HG03108 (cell line): Measurements from ENCODE around the gene ACTC1.

Source experiments
- ATAC-seq: cut with Tn5 transposase; IDR thresholded peaks from one replicate; pipeline ENCODE4 v1.9.1; 2021; ENCODE audit warnings: moderate library complexity; ENCODE audit not compliant: unreplicated experiment

Gene ACTC1

DNA sequence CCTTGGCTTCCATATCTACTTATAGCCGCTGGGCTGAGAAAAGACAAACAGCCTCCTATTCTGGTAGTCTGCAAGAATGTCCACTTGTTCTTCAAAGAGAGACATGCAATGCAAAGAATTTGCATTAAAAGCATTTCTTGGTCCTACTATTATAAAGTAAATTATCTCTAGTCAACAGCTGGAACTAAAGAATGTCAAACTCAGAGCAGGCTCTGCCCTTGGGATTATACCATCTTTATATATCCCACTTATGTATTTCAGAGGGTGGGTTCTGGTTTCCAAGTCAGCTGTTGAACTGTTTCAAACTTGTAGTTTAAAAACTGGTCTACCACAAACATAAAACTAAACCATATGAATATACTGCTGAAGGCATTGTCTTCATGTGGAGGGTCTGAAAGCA, 7.0 kb upstream of the ACTC1 start:
- no peak for ATAC-seq

DNA sequence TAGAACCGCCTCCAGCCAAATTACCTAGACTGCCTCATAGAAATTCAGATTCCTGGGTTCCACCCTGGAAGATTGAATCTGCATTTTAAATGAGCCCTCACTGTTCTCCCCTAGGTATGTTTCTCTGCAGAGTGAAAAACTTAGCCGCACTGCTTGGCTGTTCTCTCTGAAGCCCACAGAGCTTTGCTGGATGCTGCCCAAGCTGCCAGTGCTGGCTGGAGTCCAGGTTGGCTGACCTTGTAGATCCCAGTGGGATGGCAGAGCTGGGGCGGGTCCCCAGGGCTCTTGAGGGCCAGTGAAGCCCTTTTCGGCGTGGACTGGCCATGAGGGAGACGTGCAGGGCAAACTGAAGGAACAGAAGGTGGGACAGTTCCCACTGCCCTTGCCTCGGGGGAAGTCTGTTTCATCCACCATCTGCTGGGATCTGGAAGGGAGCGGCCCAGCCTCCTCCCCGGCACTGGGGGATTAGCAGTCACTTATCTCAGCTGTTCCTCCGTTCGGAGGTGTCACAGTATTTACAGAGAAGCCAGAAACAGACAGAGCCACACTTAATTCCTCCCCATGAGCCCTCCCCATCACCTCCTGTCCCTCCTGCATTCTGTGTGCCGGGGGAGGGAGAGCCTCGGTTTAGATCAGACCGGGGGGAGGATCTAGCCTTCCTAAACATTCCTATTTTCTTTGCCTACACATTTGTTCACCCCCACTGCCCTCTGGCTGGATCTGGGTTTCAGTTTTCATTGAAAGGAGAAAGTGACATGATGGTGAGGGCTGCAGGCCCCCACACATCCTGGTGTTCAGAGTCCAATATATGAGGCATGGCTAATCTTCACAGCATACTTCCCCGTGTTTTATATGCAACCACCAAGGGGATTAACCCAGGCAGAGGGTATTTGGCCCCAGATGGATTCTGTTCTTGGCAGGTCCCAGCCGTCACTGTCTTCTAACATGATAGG, 4.1 kb upstream of the ACTC1 start:
- ATAC-seq, result no peak

DNA sequence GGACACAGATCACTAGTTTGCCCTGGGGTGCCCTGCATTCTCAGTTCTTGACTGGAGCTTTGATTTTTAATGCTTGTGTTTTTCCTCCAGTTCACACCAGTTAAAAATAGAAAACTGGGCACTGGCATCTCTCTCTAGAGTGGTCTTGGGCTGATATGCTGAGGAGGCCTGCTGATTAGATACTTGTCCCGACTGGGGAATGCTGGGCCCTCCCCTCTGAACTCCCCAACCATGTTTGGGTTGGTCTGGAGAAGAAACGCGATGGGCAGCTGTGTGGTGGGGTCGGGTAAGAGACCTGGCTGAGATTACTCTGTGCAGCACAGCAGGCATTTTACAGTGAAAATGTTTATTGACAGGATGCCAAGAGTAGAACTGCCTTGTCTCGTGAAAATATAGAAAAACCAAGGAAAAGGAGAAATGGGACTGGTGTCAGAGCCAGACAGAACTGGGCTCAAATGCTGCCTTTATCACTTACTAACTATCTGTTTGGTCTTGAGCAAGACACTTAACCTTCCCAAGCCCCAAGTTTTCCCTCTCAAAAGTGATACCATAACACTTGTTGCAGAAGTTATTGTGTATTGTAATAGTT, 1.6 kb upstream of the ACTC1 start:
- ATAC-seq, result no peak

DNA sequence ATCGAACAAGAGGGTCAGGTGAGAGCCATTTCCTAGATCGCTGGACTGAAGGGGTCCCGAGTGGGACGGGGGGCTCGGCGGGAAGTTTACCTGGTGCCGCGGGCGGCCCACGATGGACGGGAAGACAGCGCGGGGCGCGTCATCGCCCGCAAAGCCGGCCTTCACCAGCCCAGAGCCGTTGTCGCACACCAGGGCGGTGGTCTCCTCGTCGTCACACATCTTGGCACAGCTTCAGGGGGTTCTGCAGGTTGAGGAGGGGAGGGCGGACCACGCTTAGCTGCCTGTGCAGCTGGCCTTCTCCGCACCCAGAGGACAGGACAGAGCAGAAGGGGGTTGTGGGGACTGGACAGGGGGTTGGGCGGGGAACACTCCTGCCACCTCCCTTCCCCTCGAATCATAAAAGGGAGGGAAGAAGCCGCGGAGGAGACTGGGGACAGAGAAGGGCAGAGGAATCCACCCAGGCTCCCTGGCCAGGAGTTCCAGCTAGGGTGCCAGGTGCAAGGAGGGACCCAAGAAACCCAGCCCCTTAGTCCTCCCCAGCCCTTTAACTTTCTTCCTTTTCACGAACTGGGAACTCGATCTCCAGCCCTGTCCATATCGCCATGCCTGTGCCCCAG, 651 bp downstream of the ACTC1 start:
- no peak for ATAC-seq

DNA sequence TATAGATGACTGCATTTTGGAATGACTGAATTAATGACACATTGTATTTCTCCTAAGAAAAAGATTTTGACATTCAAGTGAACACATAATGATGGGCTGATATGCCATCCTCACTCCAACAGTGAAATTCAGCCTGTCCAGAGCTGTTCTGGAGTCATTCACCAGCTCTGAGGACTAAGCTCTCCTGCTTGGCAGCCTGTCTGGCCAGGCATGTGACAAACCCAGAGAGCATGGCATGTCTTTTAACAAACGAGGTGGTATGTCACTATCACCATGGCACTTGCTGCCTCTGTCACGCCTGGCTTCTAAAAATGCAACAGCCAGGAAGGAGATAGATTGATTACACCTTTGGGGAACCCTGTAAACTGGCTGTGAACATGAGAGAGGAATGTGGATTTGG, 1.4 kb downstream of the ACTC1 start:
- ATAC-seq, result no peak

DNA sequence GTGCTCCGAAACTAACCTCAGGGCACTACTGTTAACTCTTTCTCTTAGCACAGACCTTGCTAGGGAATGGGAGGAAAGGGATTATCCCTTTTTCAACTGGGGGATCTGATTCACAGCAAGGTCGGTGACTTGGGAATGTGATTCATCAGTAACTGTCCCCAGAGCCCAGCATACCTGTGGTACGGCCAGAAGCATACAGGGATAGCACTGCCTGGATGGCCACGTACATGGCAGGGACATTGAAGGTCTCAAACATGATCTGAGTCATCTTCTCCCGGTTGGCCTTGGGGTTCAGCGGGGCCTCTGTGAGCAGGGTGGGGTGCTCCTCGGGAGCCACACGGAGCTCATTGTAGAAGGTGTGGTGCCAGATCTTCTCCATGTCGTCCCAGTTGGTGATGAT, 2.3 kb downstream of the ACTC1 start:
- ATAC-seq, result no peak

DNA sequence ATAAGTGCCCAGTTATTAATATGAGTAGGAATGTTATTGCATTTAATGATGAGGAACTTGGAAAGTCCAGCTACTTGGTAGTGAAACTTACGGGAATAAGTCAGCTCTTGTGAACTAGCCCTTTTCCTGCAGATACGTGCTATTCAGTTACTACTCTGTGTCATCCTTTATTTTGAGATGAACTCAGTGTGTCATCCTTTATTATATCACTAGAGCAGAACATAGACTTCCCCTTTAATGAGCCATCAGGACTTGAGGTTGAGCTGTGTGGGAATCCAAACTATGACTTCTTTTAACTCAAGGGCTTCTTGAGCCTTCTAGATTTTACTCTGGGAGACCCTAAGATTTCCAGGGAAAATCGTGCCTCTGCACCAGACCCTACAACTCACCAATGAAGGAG, 3.6 kb downstream of the ACTC1 start:
- no peak for ATAC-seq

DNA sequence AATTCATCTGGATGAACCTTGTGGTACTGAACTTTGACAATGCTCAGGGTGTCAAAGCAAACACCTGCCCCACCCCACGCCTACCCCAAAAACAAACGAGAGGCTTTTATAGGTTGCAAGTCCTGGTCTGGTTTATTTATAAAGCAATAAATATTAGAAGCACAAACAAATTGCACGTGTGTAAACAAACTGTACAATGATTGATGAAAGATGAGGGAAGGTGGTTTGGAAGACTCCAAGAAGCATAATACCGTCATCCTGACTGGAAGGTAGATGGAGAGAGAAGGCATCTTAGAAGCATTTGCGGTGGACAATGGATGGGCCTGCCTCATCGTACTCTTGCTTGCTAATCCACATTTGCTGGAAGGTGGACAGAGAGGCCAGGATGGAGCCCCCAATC, 5.2 kb downstream of the ACTC1 start:
- no peak for ATAC-seq

DNA sequence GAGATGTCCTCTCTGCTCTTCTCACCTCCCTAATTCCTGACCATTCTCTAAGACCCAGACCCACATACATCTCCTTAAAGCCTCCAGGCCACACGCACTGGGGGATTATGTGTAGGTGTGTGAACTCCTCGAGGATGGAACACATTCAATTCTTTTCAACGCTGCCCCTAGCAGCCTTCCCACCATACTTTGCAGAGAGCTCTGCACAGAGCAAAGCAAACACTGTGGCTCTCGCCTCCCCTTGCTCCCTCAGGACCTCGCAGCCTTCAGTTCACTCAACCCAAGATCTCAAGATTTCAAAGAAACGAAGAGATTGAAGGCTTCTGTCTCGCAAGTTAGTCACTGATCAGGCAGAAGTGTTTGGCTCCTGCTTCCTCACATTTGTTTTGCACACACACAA, 6.0 kb downstream of the ACTC1 start:
- ATAC-seq, result no peak

DNA sequence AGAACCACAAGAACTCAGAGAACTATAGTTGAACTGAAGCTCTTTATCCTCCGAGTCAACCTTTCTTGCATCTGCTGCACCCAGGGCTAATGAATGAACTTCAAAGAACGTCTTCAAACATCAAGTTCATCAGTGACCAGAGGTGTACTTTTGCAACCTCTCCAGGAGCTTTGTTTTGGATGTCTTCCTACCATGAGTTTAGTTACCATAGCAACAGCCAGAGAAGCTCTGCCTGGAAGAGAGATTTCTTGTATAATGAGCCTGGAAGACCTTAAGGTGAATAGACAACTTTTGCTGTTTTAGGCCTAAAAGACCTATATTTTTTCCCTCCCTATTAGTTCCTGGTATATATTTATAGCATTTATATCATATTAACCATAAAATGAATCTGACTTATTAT, 9.1 kb downstream of the ACTC1 start:
- no peak for ATAC-seq

DNA sequence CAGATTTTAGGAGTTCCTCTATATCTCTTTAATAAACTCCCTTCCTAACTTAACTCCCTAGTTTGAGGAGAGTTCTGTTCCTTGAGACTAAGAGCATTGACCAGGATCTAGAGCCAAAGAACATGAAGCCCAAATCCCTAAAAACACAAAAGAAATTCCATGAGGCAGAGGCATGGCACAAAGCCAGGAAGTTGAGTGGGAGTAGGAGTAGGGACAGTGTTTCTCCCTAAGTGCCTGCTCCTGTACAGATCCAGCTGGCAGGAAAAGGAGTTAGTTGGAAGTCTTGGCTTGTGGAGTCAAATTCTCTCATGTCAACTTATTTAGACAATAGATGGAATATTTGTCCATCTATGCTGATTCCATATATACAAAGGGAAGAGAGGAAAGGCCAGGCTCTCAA, 11.4 kb downstream of the ACTC1 start:
- ATAC-seq, result no peak

DNA sequence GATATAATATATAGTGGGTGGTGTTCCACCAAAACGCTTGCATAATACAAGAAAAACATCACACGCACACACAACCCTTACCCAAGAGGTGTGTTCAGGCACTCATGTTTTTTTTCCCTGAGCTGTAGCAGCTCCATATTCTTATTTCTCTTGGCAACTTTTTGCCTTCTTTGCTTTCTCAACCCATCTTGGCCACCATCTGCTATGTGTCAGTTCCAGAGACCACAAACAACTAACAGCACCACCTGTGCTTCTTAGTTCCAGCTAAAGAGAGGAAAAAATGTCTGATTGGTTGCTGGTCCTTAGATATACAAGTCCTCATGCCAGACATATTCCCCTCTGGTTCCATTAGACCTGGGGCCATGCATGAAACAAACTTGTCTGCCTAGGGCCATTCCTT, 11.9 kb downstream of the ACTC1 start:
- ATAC-seq, result no peak

DNA sequence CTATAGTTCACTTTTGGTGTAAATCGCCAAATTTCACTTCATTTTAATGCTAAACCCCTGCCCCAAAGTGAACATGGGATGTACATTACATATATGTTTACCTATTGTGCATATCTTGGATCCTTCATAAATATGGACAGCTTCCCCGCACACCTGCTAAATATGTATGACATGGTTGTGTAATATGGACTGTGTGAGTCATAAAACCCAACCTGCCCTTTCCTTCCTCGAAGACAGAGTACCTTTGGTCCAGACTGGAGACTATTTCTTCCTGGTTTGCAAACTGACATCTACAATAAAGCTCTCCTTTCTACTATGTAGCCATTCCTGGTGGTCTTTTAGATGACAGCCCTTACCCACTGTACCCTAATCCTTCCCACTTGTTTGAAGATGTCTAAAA, 12.4 kb downstream of the ACTC1 start:
- ATAC-seq, result no peak

DNA sequence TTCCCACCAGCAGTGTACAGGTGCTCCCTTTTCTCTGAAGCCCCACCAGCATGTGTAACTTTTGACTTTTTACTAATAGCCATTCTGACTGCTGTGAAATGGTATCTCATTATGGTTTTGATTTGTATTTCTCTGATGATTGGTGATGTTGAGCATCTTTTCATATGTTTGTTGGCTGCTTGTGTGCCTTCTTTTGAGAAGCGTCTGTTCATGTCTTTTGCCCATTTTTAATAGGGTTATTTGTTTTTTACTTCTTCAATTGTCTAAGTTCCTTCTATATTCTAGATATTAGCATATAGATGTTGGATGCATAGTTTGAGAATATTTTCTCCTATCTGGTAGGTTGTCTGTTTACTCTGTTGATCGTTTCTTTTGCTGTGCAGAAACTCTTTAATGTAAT, 14.6 kb downstream of the ACTC1 start:
- ATAC-seq, result no peak

DNA sequence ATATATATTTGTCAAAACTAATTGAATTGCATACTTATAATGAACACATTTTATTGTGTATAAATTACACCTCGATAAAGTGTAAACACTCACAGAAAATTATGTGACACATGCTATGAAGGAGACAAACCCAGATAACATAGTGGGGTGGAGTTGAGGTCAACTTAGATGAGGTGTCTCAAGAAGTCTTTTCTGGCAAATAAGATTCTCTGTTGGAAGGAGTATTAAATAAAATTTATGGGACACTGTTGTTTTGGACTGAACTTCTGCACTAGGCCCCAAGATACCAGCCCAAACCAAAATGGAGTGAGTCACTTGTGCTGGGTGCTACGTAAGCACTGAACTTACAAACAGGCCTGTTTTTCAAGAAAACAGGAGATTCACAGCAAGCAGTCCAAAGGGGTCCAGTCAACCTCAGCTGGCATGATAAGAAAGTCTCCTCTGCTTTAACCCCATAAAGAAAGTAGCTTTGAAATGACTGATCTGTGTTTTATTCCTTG, 18.7 kb downstream of the ACTC1 start:
- ATAC-seq, result no peak

DNA sequence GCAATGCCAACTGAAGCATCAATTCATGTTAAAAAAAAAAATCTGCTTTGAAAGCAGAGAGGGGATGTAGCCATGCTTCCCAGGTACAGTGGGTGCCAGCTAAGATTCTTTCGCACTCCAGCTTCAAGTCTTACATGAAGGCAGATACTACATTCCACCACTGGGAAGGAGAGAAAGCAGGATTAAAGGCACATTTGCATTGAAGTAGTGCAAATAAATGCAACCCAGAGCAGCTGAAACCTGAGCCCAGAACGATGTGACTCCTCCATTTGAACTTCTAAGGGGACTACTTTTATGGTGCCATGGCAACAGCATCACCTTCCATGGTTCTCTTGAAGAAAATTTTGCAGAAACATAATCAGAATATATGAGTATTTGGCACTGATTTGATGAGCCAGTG, 21.4 kb downstream of the ACTC1 start:
- ATAC-seq, result no peak

DNA sequence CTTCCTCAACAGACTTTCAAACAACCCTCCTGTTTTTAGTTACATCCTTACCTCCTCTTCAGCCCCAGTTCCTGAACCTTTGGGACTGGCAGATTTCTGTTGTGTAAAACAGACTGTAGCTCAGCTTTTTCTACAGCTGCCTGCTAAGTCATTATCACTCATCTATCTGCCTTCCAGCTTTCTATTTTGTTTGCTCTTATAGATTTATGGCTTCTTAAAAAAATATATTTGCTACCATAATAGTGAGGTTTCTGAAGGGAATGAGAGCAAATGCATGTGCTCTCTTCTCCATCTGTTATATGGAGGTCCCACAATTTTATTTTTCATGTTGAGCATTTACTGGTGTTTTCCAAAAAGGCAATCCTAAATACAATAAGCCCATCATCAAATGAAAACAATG, 22.3 kb downstream of the ACTC1 start:
- no peak for ATAC-seq

DNA sequence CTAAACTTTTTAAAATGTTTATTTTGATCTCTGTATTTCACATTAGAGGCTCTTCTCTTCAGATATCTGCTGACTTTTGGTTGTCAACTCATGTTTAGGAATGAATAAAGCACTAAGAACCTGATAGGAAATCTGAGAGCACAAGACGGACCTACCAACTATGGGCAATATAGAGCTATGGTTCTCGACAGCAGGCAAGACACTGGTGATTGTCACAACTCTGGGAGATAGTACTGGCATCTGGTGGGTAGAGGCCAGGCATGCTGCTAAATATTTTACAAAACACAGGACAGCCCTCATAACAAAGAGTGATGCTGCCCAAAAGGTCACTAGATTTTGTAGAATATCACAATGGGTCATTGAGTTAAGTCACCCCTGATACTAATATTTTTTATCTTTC, 23.0 kb downstream of the ACTC1 start:
- no peak for ATAC-seq

DNA sequence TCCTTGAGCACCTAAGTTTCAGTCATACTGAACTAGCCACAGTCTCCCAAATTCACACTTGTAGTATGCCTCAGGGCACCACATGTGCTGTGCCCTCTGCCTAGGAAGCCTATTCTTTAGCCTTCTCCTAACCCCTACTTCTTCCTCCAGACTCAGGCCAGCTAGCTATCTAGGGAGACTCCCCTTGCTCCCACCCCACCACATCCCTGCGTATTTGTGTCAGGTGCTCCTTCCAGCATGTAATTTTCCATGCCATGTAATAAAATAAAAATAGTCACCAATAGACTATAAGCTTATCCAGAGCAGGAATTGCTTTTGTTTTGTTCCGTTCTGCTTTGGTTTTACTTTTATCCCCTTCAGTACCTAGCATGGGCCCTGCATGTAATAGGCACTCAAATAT, 25.6 kb downstream of the ACTC1 start:
- ATAC-seq, result no peak

DNA sequence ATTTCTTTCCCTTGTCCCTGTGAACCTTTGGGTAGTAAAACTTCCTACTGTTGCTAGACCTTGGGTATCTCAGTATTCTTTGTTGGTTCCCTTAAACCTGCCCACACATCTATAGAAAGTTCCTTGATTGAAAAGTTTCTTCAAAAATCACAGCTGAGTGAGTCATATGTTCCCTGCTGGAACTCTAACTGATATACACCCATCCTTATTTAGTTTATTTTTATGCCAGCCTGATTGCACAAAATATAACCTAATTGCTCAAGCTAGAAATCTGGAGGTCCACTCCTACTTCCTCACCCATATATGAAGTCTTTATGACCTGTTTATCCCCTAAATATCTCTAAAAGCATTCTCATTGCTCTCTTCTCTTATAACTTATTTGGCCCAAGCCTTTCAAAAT, 26.8 kb downstream of the ACTC1 start:
- no peak for ATAC-seq

DNA sequence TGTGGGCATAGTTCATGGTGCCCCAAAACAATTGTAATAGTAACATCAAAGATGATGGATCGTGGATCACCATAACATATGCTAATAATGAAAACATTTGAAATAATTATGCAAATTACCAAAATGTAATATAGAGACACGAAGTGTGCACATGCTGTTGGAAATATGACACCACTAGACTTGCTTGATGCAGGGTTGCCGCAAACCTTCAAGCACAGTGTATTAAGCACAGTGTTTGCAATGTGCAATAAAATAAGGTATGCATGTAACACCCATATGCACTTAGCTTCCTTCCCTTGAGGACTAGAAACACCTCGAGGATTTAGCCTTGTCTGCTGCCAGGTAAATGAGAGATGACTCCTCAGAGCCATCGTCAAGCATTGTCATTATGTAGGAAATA, 29.6 kb downstream of the ACTC1 start:
- ATAC-seq, result no peak

DNA sequence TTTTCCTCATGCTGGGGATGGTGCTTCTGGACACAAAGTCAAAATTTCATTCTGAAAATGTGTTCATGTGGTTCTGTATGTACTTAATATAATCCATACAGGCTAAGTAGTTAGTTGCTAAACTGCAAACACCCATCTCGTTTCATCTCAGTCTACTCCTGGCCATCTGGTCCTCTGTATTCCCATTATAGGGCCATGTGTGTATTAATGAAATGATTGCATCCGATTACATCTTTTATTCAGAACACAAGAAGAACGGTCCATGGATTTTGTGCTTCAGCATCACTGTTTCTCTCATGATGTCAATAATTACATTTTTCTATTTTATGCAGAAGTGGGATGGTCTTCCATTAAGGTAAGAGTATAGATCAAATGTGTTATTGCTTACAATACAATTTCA, 34.4 kb downstream of the ACTC1 start:
- no peak for ATAC-seq
